ENCODE results near the gene GLS.

GRCh38 chr2:190993292-190993643 is 112.6 kb downstream of the GLS start:
- TF ChIP-seq SP1 (IDR thresholded peaks at IDR 0.05) (no peak), BHLHE40 (IDR thresholded peaks at IDR 0.05; ENCODE audit: borderline replicate concordance) (no peak), ZNF384 (IDR thresholded peaks at IDR 0.05) (no peak), L3MBTL2 (conservative IDR thresholded peaks at IDR 0.05) (no peak), SUZ12 (IDR thresholded peaks at IDR 0.05) (no peak), FOXA1 (IDR thresholded peaks at IDR 0.05) (no peak)

Measured in HEK293T (cell line).